HG02678 (cell line): Measurements from ENCODE around the gene FBXO4.

Source experiments
- ATAC-seq: cut with Tn5 transposase; IDR thresholded peaks from one replicate; pipeline ENCODE4 v1.9.1; 2021; ENCODE audit warnings: mild to moderate bottlenecking, moderate library complexity; ENCODE audit not compliant: unreplicated experiment

Gene FBXO4, protein sequence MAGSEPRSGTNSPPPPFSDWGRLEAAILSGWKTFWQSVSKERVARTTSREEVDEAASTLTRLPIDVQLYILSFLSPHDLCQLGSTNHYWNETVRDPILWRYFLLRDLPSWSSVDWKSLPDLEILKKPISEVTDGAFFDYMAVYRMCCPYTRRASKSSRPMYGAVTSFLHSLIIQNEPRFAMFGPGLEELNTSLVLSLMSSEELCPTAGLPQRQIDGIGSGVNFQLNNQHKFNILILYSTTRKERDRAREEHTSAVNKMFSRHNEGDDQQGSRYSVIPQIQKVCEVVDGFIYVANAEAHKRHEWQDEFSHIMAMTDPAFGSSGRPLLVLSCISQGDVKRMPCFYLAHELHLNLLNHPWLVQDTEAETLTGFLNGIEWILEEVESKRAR

DNA sequence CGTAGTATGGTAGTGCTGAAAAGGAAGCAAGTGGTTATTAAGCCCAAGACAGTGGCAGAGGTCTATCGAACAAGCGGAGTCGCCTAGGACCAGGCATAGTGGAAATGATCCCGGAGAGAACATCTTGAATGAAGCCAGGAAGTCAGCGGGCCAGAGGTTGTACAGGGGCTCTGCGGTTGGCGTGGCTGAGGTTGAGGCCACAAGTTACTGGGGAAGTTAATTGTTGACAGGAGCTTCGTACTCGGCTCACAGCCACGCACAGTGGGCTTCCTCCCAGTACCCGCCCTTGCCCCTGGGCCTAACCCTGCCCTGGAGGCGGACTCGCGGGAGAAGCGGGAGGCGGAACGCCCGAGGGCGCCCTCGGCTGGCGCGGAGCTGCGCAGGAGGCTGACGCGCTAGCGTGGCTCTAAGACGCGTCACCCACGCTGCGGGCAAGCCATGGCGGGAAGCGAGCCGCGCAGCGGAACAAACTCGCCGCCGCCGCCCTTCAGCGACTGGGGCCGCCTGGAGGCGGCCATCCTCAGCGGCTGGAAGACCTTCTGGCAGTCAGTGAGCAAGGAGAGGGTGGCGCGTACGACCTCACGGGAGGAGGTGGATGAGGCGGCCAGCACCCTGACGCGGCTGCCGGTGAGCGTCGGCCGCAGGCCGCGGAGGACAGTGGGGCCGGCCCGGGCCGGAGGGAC is at the start of gene FBXO4:
Gene FBXO4, plus strand, starts transcription at position 410 of the 683 bp plus-strand sequence. Its CDS starts 29 bp downstream, at position 439.
- ATAC-seq: peak; percentile 94

DNA sequence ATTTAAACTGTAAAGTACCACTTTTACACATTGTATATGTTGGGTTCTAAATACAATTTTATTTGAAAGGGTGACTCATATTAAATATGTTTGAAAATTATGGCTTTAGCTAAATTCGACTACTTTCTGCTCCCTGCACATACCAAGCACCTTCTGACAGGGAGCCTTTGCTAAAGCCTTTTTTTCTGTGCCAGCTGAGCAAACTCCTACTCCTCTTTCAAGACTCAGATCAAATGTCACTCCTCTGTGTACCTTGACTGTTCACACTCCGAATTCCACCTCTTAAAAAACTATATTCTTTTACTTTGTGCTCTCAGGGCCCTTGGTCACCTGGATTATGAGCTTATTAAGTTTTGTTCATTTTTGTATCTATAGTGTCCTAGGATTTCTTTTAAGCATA is 48.4 kb upstream of the FBXO4 start:
- ATAC-seq: no peak

DNA sequence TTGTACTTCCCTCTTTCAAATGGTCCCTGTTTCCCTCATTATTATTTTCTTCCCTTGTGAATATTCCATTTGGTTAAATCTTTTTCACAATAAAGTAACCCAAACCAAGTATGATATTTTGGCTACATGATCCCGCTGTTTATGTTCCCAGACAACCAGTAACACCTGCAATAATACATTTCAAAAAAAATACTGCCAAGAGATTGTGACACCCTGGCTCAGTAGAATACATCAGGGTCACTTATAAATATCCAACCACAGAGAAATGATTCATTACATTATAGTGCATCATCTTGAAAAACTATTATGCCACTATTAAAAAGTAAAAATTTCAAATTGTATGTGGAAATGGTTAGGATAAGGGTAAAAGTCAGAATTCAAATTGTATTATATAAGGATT is 47.7 kb upstream of the FBXO4 start:
- no peak for ATAC-seq

DNA sequence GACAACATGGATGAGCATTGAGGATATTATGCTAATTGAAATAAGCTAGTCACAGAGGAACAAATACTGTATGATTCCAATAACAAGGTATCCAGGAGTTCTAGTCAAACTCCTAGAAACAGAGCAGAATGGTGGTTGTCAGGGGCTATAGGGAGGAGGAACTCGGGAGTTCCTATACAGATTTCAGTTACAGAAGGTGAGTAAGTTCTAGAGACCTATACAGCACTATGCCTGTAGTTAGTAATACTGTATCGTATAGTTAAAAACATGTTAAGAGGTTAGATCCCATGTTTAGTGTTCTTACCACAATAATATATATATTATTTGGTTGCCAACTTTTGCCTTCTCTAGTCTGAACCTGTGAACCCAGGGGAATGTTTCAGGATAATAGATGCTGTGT is 46.9 kb upstream of the FBXO4 start:
- peak; percentile 53 for ATAC-seq

DNA sequence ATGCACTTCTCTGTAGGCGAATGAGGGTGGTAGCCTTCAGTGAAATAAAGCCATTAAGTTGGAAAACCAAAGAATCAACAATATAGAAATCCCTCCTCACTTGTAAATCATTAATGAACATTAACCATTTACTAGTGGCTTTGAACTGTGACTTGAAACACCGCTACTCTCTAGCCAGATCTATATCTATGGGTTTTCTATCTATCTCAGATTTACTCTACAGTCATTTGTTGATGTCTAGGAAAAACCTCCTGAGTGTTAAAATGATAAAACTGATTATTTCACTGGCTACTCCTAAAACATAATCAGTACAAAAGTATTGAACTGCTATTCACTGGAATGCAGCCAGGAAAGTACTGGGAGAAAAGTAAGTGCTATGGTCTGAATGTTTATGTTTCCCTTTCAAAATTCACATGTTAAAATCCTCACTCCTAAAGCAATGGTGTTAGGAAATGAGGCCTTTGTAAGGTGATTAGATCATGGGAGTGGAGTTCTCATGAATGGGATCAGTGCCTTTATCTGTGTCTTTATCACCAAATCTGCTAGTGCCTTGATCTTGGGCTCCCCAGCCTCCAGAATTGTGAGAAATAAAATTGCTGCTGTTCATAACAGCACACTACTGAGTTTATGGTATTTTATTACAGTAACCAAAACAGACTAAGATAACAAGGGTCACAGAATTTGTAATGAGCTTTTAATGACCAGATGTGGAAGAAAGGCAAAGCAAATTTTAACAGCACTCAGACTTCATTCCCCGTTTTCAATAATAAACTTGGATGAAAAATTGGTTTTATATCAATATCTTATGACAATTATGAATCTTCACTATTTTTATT is 46.2 kb upstream of the FBXO4 start:
- peak; percentile 77 for ATAC-seq

DNA sequence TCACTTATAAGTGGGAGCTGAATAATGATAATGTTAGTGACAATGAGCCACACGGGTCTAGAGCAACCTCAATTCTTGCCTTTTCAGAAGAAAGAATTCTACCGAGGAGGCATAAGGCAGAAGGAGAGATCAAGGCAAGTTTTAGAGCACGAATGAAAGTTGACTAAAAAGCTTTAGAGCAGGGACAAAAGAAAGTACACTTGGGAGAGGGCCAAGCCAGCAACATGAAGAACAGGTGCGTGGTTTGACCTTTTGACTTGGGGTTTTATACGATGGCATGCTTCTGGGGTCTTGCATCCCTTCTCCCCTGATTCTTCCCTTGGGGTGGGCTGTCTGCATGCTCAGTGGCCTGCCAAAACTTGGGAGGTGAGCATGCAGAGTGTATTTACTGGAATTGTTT is 42.3 kb upstream of the FBXO4 start:
- ATAC-seq: no peak

DNA sequence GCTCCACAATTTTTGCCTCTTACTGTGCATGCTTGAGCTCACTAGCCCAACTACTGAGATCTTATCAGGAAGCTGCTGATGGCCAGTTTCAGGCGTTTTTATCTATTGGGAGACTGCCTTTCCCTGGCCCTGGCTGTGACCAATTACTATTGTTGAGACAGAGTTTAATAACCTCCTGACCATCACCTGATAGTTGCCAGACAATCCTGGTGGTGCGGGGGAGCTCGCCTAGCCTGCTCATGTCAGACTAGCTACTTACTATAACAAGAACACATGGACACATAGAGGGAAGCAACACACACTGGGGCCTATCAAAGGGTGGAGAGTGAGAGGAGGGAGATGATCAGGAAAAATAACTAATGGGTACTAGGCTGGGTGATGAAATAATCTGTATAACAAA is 41.8 kb upstream of the FBXO4 start:
- ATAC-seq: no peak

DNA sequence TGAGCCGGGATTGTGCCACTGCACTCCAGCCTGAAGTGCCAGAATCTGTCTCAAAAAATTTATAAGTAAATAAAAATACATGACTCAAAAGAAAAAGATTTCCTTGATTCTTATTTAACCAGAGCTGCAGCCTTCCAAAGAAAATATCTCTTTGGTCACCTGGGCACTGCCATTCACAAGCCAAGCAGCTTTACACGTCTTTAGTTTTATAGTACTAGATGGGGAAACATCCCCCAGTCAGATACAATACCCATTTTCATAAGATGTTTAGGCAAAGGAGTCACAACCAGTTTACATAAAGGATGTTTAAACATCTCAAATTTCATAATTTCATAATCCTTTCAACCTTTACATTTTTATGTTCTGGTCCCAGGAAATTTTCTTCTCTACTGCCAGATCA is 41.1 kb upstream of the FBXO4 start:
- ATAC-seq: no peak

DNA sequence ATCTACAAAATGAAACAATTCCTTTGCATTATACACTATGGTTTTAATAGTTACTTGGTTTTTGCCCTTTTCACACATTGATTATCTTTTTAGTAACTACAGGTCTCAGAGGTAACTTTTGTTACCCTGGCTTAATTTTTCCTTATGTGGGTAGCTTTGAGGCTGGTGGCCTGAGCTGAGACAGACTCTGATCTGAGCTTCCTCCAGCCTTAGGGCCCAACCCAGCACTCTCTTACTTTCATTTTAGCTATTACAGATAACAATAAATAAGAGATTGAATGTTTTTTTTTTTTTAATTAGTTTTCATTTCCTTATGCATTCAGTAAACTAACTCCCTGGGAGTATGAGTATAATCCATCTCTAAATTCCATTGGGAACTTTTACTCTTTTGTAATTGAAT is 39.8 kb upstream of the FBXO4 start:
- no peak for ATAC-seq

DNA sequence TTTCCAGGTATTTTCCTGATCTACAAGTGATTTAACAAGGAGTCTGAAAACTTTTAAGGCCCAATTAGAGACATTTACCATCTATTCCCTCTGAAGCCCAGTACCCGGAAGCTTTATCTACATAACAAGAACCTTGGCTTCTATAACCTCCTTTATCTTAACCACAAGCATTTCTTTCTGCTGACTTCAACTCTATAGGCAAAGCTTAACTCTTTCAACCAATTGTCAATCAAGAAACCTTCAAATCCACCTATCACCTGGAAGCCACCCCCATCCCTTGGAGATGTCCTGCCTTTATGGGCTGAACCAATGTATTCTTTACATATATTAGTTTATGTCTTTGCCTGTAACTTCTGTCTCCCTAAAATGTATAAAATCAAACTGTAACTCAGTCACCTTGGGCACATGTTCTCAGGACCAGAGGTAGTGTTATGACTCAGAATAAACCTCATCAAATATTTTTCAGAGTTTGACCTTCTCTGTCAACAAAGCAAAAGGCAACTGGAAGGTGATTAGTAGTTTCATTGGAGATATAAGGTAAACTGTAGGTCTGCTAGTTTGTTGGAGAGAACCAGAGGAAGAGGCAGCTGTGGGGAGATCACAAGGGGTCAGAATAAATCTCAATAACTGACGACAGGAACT is 33.9 kb upstream of the FBXO4 start:
- peak; percentile 38 for ATAC-seq

DNA sequence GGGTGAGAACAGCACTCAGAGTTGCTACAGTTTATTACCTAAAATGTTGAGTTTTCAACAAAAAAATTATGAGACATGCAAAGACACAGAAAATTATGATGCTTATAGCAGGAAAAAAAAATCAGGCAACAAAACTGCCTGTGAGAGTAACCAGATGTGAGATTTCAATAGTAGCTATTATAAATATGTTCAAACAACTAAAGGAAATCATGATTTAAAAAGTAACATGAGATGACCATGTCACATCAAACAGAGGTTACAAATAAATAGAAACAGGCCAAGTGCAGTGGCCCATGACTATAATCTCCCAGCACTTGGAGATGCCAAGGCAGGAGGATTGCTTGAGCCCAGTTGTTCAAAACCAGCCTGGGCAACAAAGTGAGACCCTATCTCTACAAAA is 33.0 kb upstream of the FBXO4 start:
- ATAC-seq: no peak

DNA sequence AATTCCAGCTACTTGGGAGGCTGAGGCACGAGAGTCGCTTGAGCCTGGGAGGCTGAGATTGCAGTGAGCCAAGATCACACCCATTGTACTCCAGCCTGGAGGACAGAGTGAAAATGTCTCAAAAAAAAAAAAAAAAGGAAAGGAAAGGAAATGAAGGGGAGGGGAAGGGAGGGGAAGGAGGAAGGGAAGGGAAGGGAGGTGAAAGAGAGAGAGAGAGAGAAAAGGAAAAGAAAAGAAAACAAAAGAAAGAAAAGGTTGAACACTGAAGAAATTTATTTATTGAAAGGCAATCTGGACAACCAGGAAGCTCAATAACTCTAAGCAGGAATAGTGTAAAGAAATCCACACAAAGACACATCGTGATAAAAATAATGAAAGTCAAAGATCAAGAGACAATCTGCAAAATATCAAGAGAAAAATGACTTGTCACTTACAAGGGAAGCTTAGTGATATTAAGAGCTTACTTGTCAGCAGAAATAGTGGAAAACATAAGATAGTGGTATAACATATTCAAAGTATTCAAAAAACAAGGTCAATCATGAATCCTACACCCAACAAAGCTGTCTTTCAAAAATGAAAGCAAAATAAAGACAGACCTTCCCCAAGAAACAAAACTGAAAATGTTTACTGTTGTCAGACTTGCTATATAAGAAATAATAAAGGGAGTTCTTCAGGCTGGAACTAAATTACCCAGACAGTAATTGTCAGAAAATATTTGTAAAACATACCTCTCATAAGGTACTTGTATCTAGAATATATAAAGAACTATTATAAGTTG is 31.8 kb upstream of the FBXO4 start:
- peak; percentile 65 for ATAC-seq

DNA sequence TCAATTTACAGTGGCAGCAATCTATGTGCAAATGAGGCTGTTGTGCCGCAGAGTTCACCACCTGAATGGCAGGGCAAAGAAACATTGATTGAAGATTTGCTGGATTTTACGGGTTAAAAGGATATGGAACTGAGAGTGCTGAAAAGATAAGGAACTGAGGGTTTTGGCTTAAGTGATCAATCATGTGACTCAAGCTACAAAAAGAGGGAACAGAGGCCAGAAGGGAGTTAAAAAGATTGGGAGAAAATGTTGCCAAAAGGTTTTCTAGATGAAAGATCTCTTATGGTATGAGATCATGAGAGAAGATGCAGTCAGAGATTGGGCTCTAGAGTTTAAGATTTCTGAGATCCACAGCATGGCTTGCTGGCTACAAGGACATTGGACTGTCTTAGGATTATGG is 28.9 kb upstream of the FBXO4 start:
- no peak for ATAC-seq

DNA sequence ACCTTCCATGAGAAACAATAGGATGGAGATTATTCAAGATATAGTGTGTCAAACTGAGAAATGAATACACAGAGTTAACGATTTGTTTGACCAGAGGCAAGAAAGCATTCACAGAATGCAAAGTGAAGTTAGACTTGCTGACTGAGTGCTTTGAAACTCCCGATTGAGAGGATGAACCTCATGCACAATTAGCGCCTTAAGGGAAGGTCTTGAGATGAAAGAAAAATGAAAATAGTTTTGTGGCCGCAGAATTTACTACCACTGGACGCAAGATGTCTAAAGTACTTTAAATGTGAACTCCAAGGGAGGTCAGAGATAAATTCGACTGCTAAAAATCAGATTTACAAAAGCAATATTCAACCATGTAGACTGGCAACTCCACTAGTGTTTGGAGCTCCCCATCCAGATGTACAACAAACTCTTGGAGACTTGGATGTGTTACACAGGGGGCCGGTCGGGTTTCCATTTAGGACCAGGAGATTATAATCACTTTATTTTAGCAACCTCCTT is 21.6 kb upstream of the FBXO4 start:
- ATAC-seq: no peak

DNA sequence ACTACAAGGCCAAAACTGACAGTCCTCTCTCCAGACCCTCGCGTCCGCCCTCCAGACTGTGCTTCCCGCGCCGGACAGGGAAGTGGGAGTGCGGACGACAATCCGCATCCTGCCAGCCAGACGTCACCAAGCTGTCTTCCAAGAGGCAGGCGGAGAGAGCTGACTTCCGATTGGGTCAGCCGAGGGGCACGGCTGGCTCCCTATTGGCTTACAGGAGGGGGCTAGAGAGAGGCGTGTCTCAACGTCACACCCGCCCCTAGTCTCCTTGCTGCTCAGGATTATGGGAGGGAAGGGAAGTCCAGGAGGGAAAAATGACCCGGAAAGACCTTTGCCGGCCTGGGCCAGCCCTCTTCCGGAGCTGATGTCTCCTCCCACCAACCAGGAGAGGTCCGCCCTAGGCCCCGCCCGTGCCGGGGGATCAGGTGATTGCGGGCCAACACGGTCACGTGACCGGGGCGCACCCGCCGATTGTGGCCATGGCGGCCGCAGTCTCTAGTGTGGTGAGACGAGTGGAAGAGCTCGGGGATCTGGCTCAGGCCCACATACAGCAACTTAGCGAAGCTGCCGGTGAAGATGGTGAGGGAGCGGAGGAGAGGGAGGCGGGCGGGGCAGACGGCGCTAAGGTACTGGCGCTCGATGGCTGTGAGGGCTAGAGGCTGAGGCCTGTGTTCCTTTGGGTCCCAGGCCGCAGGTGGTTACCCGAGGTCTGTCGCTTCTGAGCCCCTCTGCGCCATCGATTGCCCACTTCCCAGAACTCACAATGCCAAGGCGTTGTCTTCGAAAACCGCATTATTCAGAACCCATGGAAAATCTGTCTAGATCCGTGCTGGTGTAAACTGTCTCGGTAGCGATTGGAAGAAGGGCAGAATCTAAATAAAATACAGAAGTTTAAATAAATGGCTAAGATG is 20.9 kb upstream of the FBXO4 start, which contains the start of gene RIMOC1:
Gene RIMOC1, plus strand, starts transcription at position 453 of the 908 bp plus-strand sequence. Its CDS starts 24 bp downstream, at position 477.
- ATAC-seq: peak; percentile 98

DNA sequence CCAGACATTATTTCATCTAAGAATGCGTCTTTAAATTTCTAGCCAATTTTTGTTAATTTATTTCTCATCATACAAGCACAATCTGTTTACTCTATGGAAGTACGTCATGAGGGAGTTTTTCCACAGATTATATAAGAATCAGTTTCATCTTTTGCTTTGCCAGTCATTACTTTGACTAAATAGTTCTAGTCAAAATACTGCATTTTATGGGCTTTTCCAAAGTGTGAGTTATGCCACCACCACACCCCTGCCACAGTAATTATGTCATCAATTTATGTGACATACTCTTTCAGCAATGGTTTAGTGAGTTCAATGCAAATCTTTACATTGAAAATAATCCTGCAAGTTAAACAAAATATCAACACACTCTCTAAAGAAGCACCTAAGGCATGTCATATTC is 18.9 kb upstream of the FBXO4 start:
- ATAC-seq: no peak

DNA sequence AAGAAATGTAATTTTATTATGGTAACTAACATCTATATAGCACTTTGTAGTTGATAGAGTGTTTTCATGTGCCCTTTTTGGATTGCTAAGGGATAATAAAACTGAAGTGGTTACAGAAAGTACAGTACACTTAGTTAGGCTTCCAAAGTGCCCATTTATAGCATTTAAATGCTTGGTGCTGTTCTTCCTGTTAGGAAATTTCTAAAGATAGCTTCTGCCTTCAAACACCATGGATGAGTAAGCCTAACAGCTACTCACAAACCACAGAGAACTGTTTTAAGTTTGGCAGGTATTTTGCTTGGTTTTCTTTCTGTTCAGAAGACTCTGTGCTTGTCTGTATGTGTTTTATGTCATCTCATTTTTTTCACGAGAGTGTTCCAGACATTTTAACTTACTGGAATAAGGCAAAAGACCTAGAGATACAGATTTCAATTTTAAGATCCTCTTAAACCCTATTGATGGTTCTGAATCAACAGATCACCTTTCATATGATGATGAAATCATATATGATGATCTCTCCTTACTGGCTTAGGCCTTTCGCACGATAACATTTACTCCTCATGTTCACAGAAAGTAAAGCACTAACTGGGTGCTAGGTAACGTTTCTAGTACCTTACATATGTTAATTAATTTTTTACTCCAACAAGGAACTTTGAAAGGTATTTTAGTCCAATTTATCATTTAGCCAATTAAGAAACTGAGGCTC is 16.6 kb upstream of the FBXO4 start:
- ATAC-seq: no peak

DNA sequence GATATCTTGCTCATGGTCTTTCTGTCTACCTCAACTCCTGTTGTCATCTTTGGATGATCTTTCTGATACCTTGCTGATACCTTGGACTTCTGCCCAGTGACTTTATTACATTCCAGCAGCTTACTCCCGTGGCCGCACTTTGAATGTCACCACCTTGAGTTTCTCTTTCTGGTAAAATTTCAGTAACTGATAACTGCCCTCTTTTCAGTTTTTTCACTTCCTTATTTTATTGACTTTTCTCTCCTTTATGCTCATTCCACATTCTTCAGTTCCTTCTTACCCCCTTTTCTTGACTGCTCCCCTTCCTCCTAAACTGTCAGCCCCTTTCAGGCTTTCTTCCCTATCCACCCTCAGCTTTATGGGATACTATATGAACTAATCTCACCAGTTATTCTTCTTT is 7.0 kb upstream of the FBXO4 start:
- peak; percentile 46 for ATAC-seq
